ENCODE measurements around the gene CCDC6. TPM values are rescaled to one million over a fixed set of nuclear protein-coding genes. Genes with fewer than 3 reads are reported as not detected.
"Not testable (repeated sequence)": the region's sequence is repeated elsewhere in the genome, so short reads cannot be mapped to it uniquely, and the experiment has no call there.

Gene CCDC6
- total RNA-seq, 1 experiment from 2014 or later, result 37.6 TPM

DNA sequence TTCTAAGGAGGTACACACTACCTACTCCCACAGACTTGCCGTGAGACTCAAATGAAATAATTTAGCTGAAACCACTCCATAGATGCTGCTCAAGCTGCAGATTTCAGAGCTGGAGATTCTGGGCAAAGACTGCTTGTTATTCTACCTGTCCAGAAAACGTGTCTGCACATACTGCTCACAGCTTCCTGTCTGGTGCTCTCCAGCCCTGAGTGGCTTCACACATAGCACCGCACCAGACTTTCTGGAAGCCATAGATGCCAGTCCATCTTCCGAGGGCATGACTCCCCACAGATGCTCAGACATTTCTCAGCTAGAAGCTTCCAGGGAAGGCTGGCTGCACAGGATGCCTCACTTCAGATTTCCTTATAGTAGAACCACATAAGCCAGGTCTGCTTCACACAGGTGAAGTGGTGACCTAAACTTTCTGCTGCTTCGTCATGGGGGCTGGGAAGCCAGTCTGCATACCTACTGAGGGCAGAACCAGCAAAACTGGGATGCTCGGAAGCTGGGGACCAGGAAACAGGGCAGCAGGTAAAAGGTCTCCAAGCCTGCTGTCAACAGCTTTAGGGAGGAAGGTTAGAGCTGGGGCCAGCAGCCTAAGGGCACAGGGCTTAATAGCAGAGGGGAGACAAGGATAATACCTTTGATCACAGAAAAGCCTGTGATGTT lies 18.2 kb downstream of the CCDC6 start:
- Histone ChIP-seq H3K79me2 (ENCODE audit: low read length) (peaks cover 96% of the 10 kb centered on the region), H2AFZ (ENCODE audit: low read length) (no peak overlapping the region), H3K9ac (ENCODE audit: low read length) (no peak overlapping the region), H3K36me3 (ENCODE audit: low read depth, low read length) (peaks cover 9% of the 10 kb centered on the region; the same call in 1 of the 2 replicates), H3K27me3 (ENCODE audit: low read length) (no peaks in the 10 kb centered on the region), H3K4me2 (ENCODE audit: low read length) (no peak overlapping the region), H3K9me3 (ENCODE audit: low read length) (no peaks in the 10 kb centered on the region), H3K27ac (ENCODE audit: low read length) (no peak overlapping the region), H3F3A (ENCODE audit: low read length, unreplicated experiment) (no peaks in the 10 kb centered on the region), H3K9me2 (replicated peaks; ENCODE audit: low read length) (no peaks in the 10 kb centered on the region), H3K4me1 (ENCODE audit: insufficient read depth, low read length) (no peaks in the 10 kb centered on the region), H4K20me1 (ENCODE audit: low read length) (peaks cover 33% of the 10 kb centered on the region), H3K4me3 (ENCODE audit: low read length) (no peak overlapping the region)
- CTCF ChIA-PET, result no interaction called here
- ATAC-seq (no peak), DNase-seq (no peak)
- intact Hi-C loops (cut with micrococcal nuclease), result no loop called here
- no TSS peak for BruUV-seq (replicated peaks)
- POLR2A ChIA-PET (ENCODE audit: unreplicated experiment), result interaction anchor here (0.6 kb wide), 1 partner anchor 161 kb away, joined by 4 read pairs; no protein-coding TSS in a partner anchor
- TF ChIP-seq EZH2 (IDR thresholded peaks at IDR 0.05; ENCODE audit: low read length, unreplicated experiment) (no peak), EZH2phosphoT487 (IDR thresholded peaks at IDR 0.05; ENCODE audit: borderline replicate concordance, low read length) (no peak)
- TF ChIP-seq, protein P1, sequence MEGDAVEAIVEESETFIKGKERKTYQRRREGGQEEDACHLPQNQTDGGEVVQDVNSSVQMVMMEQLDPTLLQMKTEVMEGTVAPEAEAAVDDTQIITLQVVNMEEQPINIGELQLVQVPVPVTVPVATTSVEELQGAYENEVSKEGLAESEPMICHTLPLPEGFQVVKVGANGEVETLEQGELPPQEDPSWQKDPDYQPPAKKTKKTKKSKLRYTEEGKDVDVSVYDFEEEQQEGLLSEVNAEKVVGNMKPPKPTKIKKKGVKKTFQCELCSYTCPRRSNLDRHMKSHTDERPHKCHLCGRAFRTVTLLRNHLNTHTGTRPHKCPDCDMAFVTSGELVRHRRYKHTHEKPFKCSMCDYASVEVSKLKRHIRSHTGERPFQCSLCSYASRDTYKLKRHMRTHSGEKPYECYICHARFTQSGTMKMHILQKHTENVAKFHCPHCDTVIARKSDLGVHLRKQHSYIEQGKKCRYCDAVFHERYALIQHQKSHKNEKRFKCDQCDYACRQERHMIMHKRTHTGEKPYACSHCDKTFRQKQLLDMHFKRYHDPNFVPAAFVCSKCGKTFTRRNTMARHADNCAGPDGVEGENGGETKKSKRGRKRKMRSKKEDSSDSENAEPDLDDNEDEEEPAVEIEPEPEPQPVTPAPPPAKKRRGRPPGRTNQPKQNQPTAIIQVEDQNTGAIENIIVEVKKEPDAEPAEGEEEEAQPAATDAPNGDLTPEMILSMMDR (conservative IDR thresholded peaks at IDR 0.05; ENCODE audit: low read depth, low read length), result no peak

DNA sequence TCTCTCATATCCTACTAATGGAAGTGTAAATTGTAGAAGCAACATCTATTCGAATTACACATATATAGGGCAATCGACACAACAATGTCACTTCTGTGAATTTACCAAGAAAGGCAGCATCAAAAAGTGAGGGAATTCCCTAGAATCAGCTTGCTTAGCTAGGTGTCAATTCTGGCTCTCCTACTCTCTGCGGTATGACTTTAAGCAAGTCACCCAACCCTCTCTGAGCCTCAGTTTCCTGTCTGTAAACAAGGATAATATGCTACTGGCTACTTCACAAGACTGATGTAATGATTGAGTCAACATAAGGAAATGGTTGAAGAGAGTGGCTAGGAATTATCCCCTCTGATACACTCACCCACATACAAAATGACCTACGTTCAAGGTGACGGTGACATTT lies 19.4 kb downstream of the CCDC6 start:
- Histone ChIP-seq H3K4me2 (ENCODE audit: low read length) (no peak overlapping the region), H4K20me1 (ENCODE audit: low read length) (peaks cover 23% of the 10 kb centered on the region), H3K9ac (ENCODE audit: low read length) (no peak overlapping the region), H3K27me3 (ENCODE audit: low read length) (no peaks in the 10 kb centered on the region), H3K9me3 (ENCODE audit: low read length) (no peaks in the 10 kb centered on the region), H3K27ac (ENCODE audit: low read length) (no peak overlapping the region), H3K79me2 (ENCODE audit: low read length) (peaks cover 89% of the 10 kb centered on the region), H3K9me2 (replicated peaks; ENCODE audit: low read length) (no peaks in the 10 kb centered on the region), H3F3A (ENCODE audit: low read length, unreplicated experiment) (no peaks in the 10 kb centered on the region), H2AFZ (ENCODE audit: low read length) (no peak overlapping the region), H3K4me1 (ENCODE audit: insufficient read depth, low read length) (no peaks in the 10 kb centered on the region), H3K36me3 (ENCODE audit: low read depth, low read length) (peaks cover 9% of the 10 kb centered on the region; the same call in 1 of the 2 replicates), H3K4me3 (ENCODE audit: low read length) (no peak overlapping the region)
- DNase-seq (no peak), ATAC-seq (no peak)
- intact Hi-C loops (cut with micrococcal nuclease), result no loop called here
- BruUV-seq (replicated peaks), result no TSS peak
- POLR2A ChIA-PET (ENCODE audit: unreplicated experiment), result no interaction called here
- CTCF ChIA-PET, result no interaction called here
- TF ChIP-seq, protein P1 (conservative IDR thresholded peaks at IDR 0.05; ENCODE audit: low read depth, low read length), result no peak
- TF ChIP-seq EZH2phosphoT487 (IDR thresholded peaks at IDR 0.05; ENCODE audit: borderline replicate concordance, low read length) (no peak), EZH2 (IDR thresholded peaks at IDR 0.05; ENCODE audit: low read length, unreplicated experiment) (no peak)

DNA sequence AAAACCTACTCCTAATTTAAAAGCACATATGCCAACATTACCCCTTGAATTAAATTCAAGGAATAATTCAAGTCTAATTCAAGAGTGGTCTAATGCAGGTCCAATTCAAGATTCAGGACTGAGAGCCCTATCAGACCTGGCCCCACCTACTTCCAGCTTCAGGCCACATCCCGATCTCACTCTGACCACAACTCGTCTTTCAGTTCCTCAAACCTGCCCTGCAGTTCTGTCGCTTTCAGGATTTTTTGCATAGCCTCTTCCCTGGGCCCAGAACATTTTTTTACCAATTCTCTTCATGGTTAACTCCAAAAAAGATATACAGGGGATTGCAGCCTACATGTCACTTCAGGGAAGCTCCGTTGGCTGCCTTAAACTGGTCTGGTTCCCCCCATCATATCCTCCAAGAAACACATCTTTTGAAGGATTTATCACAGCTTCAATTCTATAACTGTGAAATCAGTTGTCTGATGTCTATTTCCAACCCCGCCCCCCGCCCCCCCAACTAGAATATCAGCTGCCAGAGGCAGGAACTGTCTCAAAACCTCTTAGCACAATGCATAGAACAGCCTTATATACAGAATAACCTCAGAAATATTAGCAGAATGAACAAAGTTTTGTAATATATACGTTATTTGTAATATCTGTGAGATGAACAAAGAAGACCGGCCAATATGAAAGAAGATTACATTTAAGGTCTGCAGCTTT lies 20.8 kb downstream of the CCDC6 start:
- intact Hi-C loops (cut with micrococcal nuclease), result no loop called here
- Histone ChIP-seq H3K9me2 (replicated peaks; ENCODE audit: low read length) (no peaks in the 10 kb centered on the region), H3K9ac (ENCODE audit: low read length) (no peak overlapping the region), H3K4me3 (ENCODE audit: low read length) (no peak overlapping the region), H3K4me1 (ENCODE audit: insufficient read depth, low read length) (no peaks in the 10 kb centered on the region), H3K27me3 (ENCODE audit: low read length) (no peaks in the 10 kb centered on the region), H3K9me3 (ENCODE audit: low read length) (no peaks in the 10 kb centered on the region), H3F3A (ENCODE audit: low read length, unreplicated experiment) (no peaks in the 10 kb centered on the region), H3K27ac (ENCODE audit: low read length) (no peak overlapping the region), H4K20me1 (ENCODE audit: low read length) (peaks cover 17% of the 10 kb centered on the region), H2AFZ (ENCODE audit: low read length) (no peak overlapping the region), H3K4me2 (ENCODE audit: low read length) (no peak overlapping the region), H3K36me3 (ENCODE audit: low read depth, low read length) (peaks cover 7% of the 10 kb centered on the region; the same call in 1 of the 2 replicates), H3K79me2 (ENCODE audit: low read length) (peaks cover 88% of the 10 kb centered on the region)
- POLR2A ChIA-PET (ENCODE audit: unreplicated experiment), result interaction anchor here (0.6 kb wide), 1 partner anchor 23 kb away, joined by 3 read pairs; no protein-coding TSS in a partner anchor
- BruUV-seq (replicated peaks), result no TSS peak
- DNase-seq (no peak), ATAC-seq (no peak)
- CTCF ChIA-PET, result no interaction called here
- no peak for TF ChIP-seq EZH2phosphoT487 (IDR thresholded peaks at IDR 0.05; ENCODE audit: borderline replicate concordance, low read length)
- TF ChIP-seq EZH2 (IDR thresholded peaks at IDR 0.05; ENCODE audit: low read length, unreplicated experiment), result no peak
- TF ChIP-seq, protein P1 (conservative IDR thresholded peaks at IDR 0.05; ENCODE audit: low read depth, low read length), result no peak

DNA sequence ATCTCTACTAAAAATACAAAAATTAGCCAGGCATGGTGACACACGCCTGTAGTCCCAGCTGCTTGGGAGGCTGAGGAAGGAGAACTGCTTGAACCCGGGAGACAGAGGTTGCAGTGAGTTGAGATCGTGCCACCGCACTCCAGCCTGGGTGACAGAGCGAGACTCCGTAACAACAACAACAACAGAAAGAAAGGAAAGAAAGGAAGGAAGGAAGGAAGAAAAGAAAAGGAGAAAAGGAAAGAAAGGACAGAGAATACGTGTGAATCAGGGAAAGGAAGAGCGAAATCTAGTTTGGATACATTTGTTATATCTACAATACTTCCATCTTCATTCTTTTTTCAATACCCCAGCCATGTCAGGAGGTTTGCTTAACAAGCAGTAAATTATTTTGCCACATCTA lies 21.5 kb downstream of the CCDC6 start:
- H3K4me3 ChIP-seq (ENCODE audit: low read length); H3K4me1 ChIP-seq (ENCODE audit: insufficient read depth, low read length); H3K9me2 ChIP-seq (replicated peaks; ENCODE audit: low read length); POLR2A ChIA-PET (ENCODE audit: unreplicated experiment); H3K27ac ChIP-seq (ENCODE audit: low read length); H3F3A ChIP-seq (ENCODE audit: low read length, unreplicated experiment); DNase-seq; H3K4me2 ChIP-seq (ENCODE audit: low read length); H3K27me3 ChIP-seq (ENCODE audit: low read length); H3K9me3 ChIP-seq (ENCODE audit: low read length); H3K36me3 ChIP-seq (ENCODE audit: low read depth, low read length); H2AFZ ChIP-seq (ENCODE audit: low read length); CTCF ChIA-PET; ATAC-seq; intact Hi-C loops (cut with micrococcal nuclease); BruUV-seq (replicated peaks); H3K9ac ChIP-seq (ENCODE audit: low read length): not testable (repeated sequence)
- peaks cover 12% of the 10 kb centered on the region for H4K20me1 ChIP-seq (ENCODE audit: low read length)
- peaks cover 90% of the 10 kb centered on the region for H3K79me2 ChIP-seq (ENCODE audit: low read length)
